Measurements from ENCODE around the gene CDK5RAP3.

Gene CDK5RAP3

GRCh38 chr17:47989159-47989558 is 18.2 kb downstream of the CDK5RAP3 start:
- no peak overlapping the region for H3K4me3 ChIP-seq (replicated peaks; ENCODE audit: low read depth, low read length)
- H3K27me3 ChIP-seq (replicated peaks; ENCODE audit: control insufficient read depth, insufficient read depth, low read length), result peaks cover under 1% of the 10 kb centered on the region
- H3K36me3 ChIP-seq (ENCODE audit: control insufficient read depth, insufficient read depth, low read length), result no peaks in the 10 kb centered on the region; the same call in 1 of the 2 replicates
- no peak for TF ChIP-seq CTCF (IDR thresholded peaks at IDR 0.05; ENCODE audit: insufficient read depth, low read length, poor library complexity, severe bottlenecking)
- DNase-seq (ENCODE audit: extremely low read depth, insufficient read length), result no peak

- TF ChIP-seq CTCF (IDR thresholded peaks at IDR 0.05; ENCODE audit: insufficient read depth, low read length, poor library complexity, severe bottlenecking), result no peak
- no peak for DNase-seq (ENCODE audit: extremely low read depth, insufficient read length)
- Histone ChIP-seq H3K4me3 (replicated peaks; ENCODE audit: low read depth, low read length) (no peak overlapping the region), H3K27me3 (replicated peaks; ENCODE audit: control insufficient read depth, insufficient read depth, low read length) (peaks cover 2% of the 10 kb centered on the region), H3K36me3 (ENCODE audit: control insufficient read depth, insufficient read depth, low read length) (no peaks in the 10 kb centered on the region)
Measured at GRCh38 chr17:47989700-47990099, 18.8 kb downstream of the CDK5RAP3 start.

- TF ChIP-seq CTCF (IDR thresholded peaks at IDR 0.05; ENCODE audit: insufficient read depth, low read length, poor library complexity, severe bottlenecking), result no peak
- no peak overlapping the region for H3K4me3 ChIP-seq (replicated peaks; ENCODE audit: low read depth, low read length)
- peaks cover 2% of the 10 kb centered on the region for H3K27me3 ChIP-seq (replicated peaks; ENCODE audit: control insufficient read depth, insufficient read depth, low read length)
- no peaks in the 10 kb centered on the region for H3K36me3 ChIP-seq (ENCODE audit: control insufficient read depth, insufficient read depth, low read length)
- no peak for DNase-seq (ENCODE audit: extremely low read depth, insufficient read length)
Measured at GRCh38 chr17:47990962-47991731, 20.2 kb downstream of the CDK5RAP3 start.

- no peaks in the 10 kb centered on the region for H3K36me3 ChIP-seq (ENCODE audit: control insufficient read depth, insufficient read depth, low read length)
- no peak overlapping the region for H3K4me3 ChIP-seq (replicated peaks; ENCODE audit: low read depth, low read length)
- DNase-seq (ENCODE audit: extremely low read depth, insufficient read length), result no peak
- no peak for TF ChIP-seq CTCF (IDR thresholded peaks at IDR 0.05; ENCODE audit: insufficient read depth, low read length, poor library complexity, severe bottlenecking)
- peaks cover 2% of the 10 kb centered on the region for H3K27me3 ChIP-seq (replicated peaks; ENCODE audit: control insufficient read depth, insufficient read depth, low read length)
Measured at GRCh38 chr17:47992216-47992615, 21.3 kb downstream of the CDK5RAP3 start.

- no peak for TF ChIP-seq CTCF (IDR thresholded peaks at IDR 0.05; ENCODE audit: insufficient read depth, low read length, poor library complexity, severe bottlenecking)
- Histone ChIP-seq H3K36me3 (ENCODE audit: control insufficient read depth, insufficient read depth, low read length) (no peaks in the 10 kb centered on the region), H3K27me3 (replicated peaks; ENCODE audit: control insufficient read depth, insufficient read depth, low read length) (peaks cover 2% of the 10 kb centered on the region), H3K4me3 (replicated peaks; ENCODE audit: low read depth, low read length) (no peak overlapping the region)
- DNase-seq (ENCODE audit: extremely low read depth, insufficient read length), result no peak
Measured at GRCh38 chr17:47993031-47993564, 22.2 kb downstream of the CDK5RAP3 start.
